ENCODE results near the gene XRN2.

DNA sequence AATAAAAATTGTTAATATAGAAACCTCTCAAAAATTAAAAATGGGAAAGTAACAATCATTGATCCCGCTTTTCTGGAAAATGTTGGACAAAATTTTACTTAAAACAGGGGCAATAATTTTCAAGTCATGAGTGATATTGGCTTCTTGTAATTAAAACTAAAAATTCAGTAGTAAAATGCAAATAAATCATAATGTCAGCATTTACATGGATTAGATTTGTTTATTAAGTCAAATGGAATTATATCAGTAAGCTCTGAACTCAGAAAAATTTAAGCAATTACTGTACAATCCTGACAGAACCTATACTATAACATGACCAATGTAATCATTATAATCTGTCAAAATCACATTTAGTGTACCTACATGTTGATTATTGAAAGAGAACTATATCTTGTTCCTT, 134.1 kb downstream of the XRN2 start:
- TF ChIP-seq, protein P1, sequence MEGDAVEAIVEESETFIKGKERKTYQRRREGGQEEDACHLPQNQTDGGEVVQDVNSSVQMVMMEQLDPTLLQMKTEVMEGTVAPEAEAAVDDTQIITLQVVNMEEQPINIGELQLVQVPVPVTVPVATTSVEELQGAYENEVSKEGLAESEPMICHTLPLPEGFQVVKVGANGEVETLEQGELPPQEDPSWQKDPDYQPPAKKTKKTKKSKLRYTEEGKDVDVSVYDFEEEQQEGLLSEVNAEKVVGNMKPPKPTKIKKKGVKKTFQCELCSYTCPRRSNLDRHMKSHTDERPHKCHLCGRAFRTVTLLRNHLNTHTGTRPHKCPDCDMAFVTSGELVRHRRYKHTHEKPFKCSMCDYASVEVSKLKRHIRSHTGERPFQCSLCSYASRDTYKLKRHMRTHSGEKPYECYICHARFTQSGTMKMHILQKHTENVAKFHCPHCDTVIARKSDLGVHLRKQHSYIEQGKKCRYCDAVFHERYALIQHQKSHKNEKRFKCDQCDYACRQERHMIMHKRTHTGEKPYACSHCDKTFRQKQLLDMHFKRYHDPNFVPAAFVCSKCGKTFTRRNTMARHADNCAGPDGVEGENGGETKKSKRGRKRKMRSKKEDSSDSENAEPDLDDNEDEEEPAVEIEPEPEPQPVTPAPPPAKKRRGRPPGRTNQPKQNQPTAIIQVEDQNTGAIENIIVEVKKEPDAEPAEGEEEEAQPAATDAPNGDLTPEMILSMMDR (IDR thresholded peaks at IDR 0.05) = no peak
- TF ChIP-seq POLR2A (IDR thresholded peaks at IDR 0.05) = no peak

Data from lower leg skin (tissue), 3 donors.